GM23338 (cell line): ENCODE results near the gene LRP11. TPM values are rescaled to one million over a fixed set of nuclear protein-coding genes. Genes with fewer than 3 reads are reported as not detected.

Experiments used
- ATAC-seq: fragments of 200-7000 bp; cut with Tn5 transposase; 3 replicates; pipeline ENCODE4 v1.9.1; 2020
- DNase-seq: peaks from one replicate; pipeline ENCODE4 v3.0.0-alpha.2; 2015; ENCODE audit warnings: low spot score
- H2AFZ ChIP-seq: fragments of 200-600 bp; sonication (generic); 2 replicates; pipeline ENCODE4 v1.8.0; 2016; ENCODE audit warnings: antibody characterized with exemption, mild to moderate bottlenecking, moderate library complexity
- H3F3A ChIP-seq: fragments of 200-600 bp; sonication (generic); replicated peaks from 2 replicates; pipeline ENCODE4 v1.8.0; 2017; ENCODE audit warnings: antibody characterized with exemption, mixed run types, low read depth
- H3K27ac ChIP-seq: fragments of 200-600 bp; sonication (generic); 2 replicates; pipeline ENCODE4 v1.6.1; 2016; ENCODE audit warnings: low read depth
- H3K27me3 ChIP-seq: fragments of 200-600 bp; sonication (generic); 2 replicates; pipeline ENCODE4 v1.8.0; 2016; ENCODE audit warnings: mild to moderate bottlenecking, mixed run types, moderate library complexity; ENCODE audit not compliant: insufficient read depth
- H3K36me3 ChIP-seq: fragments of 200-600 bp; sonication (generic); 2 replicates; pipeline ENCODE4 v1.8.0; 2016; ENCODE audit warnings: mild to moderate bottlenecking; ENCODE audit not compliant: insufficient read depth
- H3K4me1 ChIP-seq: fragments of 200-600 bp; sonication (generic); 2 replicates; pipeline ENCODE4 v1.8.0; 2016; ENCODE audit warnings: mild to moderate bottlenecking, moderate library complexity; ENCODE audit not compliant: insufficient read depth
- H3K4me2 ChIP-seq: fragments of 200-600 bp; sonication (generic); 2 replicates; pipeline ENCODE4 v1.7.1; 2017; ENCODE audit warnings: mixed run types
- H3K4me3 ChIP-seq: fragments of 200-600 bp; sonication (generic); 2 replicates; pipeline ENCODE4 v1.6.1; 2016; ENCODE audit warnings: mixed run types
- H3K79me2 ChIP-seq: fragments of 200-600 bp; sonication (generic); replicated peaks from 2 replicates; pipeline ENCODE4 v1.8.0; 2017; ENCODE audit warnings: mild to moderate bottlenecking; ENCODE audit not compliant: insufficient read depth
- H3K9me2 ChIP-seq: fragments of 200-600 bp; sonication (generic); 2 replicates; pipeline ENCODE4 v1.8.0; 2017; ENCODE audit not compliant: insufficient read depth
- H4K20me1 ChIP-seq: fragments of 200-600 bp; sonication (generic); replicated peaks from 2 replicates; pipeline ENCODE4 v1.8.0; 2017; ENCODE audit warnings: mild to moderate bottlenecking; ENCODE audit not compliant: insufficient read depth
- H3K27ac Mint-ChIP-seq: 2 replicates; pipeline ENCODE4 v1.8.0; 2020; ENCODE audit warnings: inconsistent platforms, mild to moderate bottlenecking, moderate library complexity, mixed read lengths
- H3K27me3 Mint-ChIP-seq: 3 replicates; pipeline ENCODE4 v1.8.0; 2022; ENCODE audit warnings: low read depth, mild to moderate bottlenecking, moderate library complexity, mixed read lengths, inconsistent platforms; ENCODE audit not compliant: insufficient read depth, poor library complexity
- H3K36me3 Mint-ChIP-seq: 3 replicates; pipeline ENCODE4 v1.8.0; 2021; ENCODE audit warnings: low read depth, mild to moderate bottlenecking, inconsistent platforms, moderate library complexity, mixed read lengths
- H3K4me1 Mint-ChIP-seq: 3 replicates; pipeline ENCODE4 v1.8.0; 2020; ENCODE audit warnings: mild to moderate bottlenecking, inconsistent platforms, mixed read lengths
- H3K4me3 Mint-ChIP-seq: 3 replicates; pipeline ENCODE4 v1.8.0; 2021; ENCODE audit warnings: moderate library complexity, mild to moderate bottlenecking, inconsistent platforms, mixed read lengths
- H3K9me3 Mint-ChIP-seq: 3 replicates; pipeline ENCODE4 v1.8.0; 2020; ENCODE audit warnings: moderate library complexity, mild to moderate bottlenecking, inconsistent platforms, mixed read lengths
- CREB1 ChIP-seq: fragments of 250-450 bp; sonication (Bioruptor Pico); IDR thresholded peaks from 2 replicates; pipeline ENCODE4 v1.5.0; 2020; ENCODE audit warnings: low read depth, mild to moderate bottlenecking, moderate library complexity
- EZH2 ChIP-seq: fragments of 200-600 bp; sonication (generic); IDR thresholded peaks from one replicate; pipeline ENCODE4 v1.8.0; 2017; ENCODE audit warnings: antibody characterized with exemption, mild to moderate bottlenecking, low read depth; ENCODE audit not compliant: unreplicated experiment
- EZH2phosphoT487 ChIP-seq: fragments of 200-600 bp; sonication (generic); IDR thresholded peaks from one replicate; pipeline ENCODE4 v1.8.1; 2018; ENCODE audit warnings: antibody characterized with exemption; ENCODE audit not compliant: unreplicated experiment
- JUNB ChIP-seq: IDR thresholded peaks from one replicate; pipeline ENCODE4 v1.6.1; 2016; ENCODE audit warnings: antibody characterized with exemption; ENCODE audit not compliant: unreplicated experiment
- NANOG ChIP-seq: IDR thresholded peaks from 2 replicates; pipeline ENCODE4 v1.6.1; 2016; ENCODE audit warnings: antibody characterized with exemption, borderline replicate concordance
- POLR2AphosphoS5 ChIP-seq: IDR thresholded peaks from 2 replicates; pipeline ENCODE4 v1.6.1; 2016; ENCODE audit warnings: antibody characterized with exemption, low read depth
- STAT1 ChIP-seq: IDR thresholded peaks from one replicate; pipeline ENCODE4 v1.6.1; 2016; ENCODE audit warnings: antibody characterized with exemption; ENCODE audit not compliant: unreplicated experiment
- ZNF114 ChIP-seq: fragments of 250-450 bp; sonication (Bioruptor Pico); IDR thresholded peaks from 2 replicates; pipeline ENCODE4 v1.5.0; 2020; ENCODE audit warnings: mild to moderate bottlenecking, moderate library complexity
- ZNF331 ChIP-seq: fragments of 250-450 bp; sonication (Bioruptor Pico); IDR thresholded peaks from 2 replicates; pipeline ENCODE4 v1.5.0; 2020; ENCODE audit warnings: low read depth, mild to moderate bottlenecking, moderate library complexity
- polyA plus RNA-seq: library from polyadenylated mRNA; unstranded; fragments of >200 nt; fragmentation: Nextera tagmentation; extraction: Ambion mirVana; gene quantifications from 2 replicates; pipeline ENCODE4 v1.2.1, GENCODE V29; 2016
- total RNA-seq: library from RNA; depleted of rRNA; stranded (reverse); fragments of >200 nt; shearing (Covaris generic); gene quantifications from 2 replicates; pipeline ENCODE4 v1.2.3, GENCODE V29; 2014
- TF ChIP-seq, protein P1 (sequence below): fragments of 250-450 bp; sonication (Bioruptor Pico); IDR thresholded peaks from 2 replicates; pipeline ENCODE4 v1.5.0; 2020; ENCODE audit warnings: mild to moderate bottlenecking, moderate library complexity
- TF ChIP-seq, protein P2 (sequence below): IDR thresholded peaks from 2 replicates; pipeline ENCODE4 v1.6.1; 2016; ENCODE audit warnings: antibody characterized with exemption
- TF ChIP-seq, protein P3 (sequence below): IDR thresholded peaks from one replicate; pipeline ENCODE4 v1.6.1; 2018; ENCODE audit warnings: antibody characterized with exemption; ENCODE audit not compliant: unreplicated experiment
- TF ChIP-seq, protein P4 (sequence below), 2 experiments: fragments of 200-600 bp in 1 of 2; sonication (generic) in 1 of 2; conservative IDR thresholded peaks; 2 replicates each; pipeline versions ENCODE4 v1.5.1 to v1.6.1; 2016 to 2017; ENCODE audit warnings: antibody characterized with exemption in 2 of 2, low read depth in 2 of 2, mild to moderate bottlenecking in 2 of 2, moderate library complexity in 1 of 2

The LRP11 gene
- total and polyA plus RNA-seq, 2 experiments from 2014 or later: 10.8 to 37.1 TPM

DNA sequence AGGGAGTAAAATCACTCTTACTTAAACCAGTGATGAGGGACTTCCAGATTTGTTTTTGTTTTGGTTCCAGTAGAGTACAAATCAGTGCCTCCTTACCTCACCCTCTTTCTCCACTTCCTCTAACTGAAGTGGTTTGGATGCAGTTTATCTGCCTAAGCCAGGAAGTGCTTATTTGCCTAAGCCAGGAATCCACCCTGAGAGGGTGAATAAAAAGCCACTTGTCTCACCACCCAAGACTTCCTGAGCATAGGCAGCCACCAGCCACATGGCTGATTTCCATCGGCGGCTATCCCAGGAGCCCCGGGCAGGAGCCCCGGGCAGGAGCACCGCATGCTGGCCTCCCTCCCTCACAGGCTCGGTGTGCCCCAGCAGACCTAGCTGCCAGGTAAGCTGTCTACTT lies 12.0 kb downstream of the LRP11 start (continued):
- TF ChIP-seq JUNB: no peak

DNA sequence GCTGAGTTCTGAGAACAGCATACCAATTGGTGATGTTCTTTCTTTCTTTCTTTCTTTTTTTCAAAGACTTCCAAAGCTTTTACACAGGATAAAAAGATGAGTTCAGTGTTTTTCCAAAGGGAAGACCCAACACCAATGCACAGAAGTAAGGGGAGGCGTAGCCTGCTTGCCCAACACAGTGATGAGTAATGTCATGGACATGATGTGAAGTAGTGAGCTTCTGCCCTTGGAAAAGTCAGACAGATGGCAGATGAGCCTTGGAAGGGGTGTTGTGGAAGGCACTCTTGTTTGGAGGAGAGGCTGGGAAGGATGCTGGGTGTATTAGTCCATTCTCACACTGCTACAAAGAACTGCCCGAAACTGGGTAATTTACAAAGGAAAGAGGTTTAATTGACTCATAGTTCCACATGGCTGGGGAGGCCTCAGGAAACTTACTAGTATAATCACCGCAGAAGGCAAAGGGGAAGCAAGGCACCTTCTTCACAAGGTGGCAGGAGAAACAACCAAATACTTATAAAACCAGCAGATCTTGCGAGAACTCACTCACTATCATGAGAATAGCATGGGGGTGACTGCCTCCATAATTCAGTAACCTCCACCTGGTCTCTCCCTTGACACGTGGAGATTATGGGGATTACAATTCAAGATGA lies 12.6 kb downstream of the LRP11 start:
- no peaks in the 10 kb centered on the region for H3K9me3 Mint-ChIP-seq
- ATAC-seq (no peak), DNase-seq (no peak)
- no peak overlapping the region for H3K4me3 Mint-ChIP-seq
- H3K79me2 ChIP-seq: no peaks in the 10 kb centered on the region
- no peaks in the 10 kb centered on the region; the same call in 1 of the 2 replicates for H4K20me1 ChIP-seq
- peak overlapping the region; percentile 26; the same call in 1 of the 2 replicates for H3K27ac Mint-ChIP-seq
- H3K27ac ChIP-seq: no peak overlapping the region
- no peak overlapping the region for H2AFZ ChIP-seq
- peaks cover 14% of the 10 kb centered on the region for H3K4me1 ChIP-seq
- peaks cover 19% of the 10 kb centered on the region for H3K4me1 Mint-ChIP-seq
- H3K4me3 ChIP-seq: no peak overlapping the region
- H3F3A ChIP-seq: no peaks in the 10 kb centered on the region
- no peaks in the 10 kb centered on the region for H3K27me3 Mint-ChIP-seq
- no peaks in the 10 kb centered on the region for H3K36me3 Mint-ChIP-seq
- no peak for TF ChIP-seq EZH2phosphoT487
- TF ChIP-seq ZNF114 (CRISPR knock-in tag): no peak
- no peak for TF ChIP-seq EZH2
- TF ChIP-seq, protein P1, sequence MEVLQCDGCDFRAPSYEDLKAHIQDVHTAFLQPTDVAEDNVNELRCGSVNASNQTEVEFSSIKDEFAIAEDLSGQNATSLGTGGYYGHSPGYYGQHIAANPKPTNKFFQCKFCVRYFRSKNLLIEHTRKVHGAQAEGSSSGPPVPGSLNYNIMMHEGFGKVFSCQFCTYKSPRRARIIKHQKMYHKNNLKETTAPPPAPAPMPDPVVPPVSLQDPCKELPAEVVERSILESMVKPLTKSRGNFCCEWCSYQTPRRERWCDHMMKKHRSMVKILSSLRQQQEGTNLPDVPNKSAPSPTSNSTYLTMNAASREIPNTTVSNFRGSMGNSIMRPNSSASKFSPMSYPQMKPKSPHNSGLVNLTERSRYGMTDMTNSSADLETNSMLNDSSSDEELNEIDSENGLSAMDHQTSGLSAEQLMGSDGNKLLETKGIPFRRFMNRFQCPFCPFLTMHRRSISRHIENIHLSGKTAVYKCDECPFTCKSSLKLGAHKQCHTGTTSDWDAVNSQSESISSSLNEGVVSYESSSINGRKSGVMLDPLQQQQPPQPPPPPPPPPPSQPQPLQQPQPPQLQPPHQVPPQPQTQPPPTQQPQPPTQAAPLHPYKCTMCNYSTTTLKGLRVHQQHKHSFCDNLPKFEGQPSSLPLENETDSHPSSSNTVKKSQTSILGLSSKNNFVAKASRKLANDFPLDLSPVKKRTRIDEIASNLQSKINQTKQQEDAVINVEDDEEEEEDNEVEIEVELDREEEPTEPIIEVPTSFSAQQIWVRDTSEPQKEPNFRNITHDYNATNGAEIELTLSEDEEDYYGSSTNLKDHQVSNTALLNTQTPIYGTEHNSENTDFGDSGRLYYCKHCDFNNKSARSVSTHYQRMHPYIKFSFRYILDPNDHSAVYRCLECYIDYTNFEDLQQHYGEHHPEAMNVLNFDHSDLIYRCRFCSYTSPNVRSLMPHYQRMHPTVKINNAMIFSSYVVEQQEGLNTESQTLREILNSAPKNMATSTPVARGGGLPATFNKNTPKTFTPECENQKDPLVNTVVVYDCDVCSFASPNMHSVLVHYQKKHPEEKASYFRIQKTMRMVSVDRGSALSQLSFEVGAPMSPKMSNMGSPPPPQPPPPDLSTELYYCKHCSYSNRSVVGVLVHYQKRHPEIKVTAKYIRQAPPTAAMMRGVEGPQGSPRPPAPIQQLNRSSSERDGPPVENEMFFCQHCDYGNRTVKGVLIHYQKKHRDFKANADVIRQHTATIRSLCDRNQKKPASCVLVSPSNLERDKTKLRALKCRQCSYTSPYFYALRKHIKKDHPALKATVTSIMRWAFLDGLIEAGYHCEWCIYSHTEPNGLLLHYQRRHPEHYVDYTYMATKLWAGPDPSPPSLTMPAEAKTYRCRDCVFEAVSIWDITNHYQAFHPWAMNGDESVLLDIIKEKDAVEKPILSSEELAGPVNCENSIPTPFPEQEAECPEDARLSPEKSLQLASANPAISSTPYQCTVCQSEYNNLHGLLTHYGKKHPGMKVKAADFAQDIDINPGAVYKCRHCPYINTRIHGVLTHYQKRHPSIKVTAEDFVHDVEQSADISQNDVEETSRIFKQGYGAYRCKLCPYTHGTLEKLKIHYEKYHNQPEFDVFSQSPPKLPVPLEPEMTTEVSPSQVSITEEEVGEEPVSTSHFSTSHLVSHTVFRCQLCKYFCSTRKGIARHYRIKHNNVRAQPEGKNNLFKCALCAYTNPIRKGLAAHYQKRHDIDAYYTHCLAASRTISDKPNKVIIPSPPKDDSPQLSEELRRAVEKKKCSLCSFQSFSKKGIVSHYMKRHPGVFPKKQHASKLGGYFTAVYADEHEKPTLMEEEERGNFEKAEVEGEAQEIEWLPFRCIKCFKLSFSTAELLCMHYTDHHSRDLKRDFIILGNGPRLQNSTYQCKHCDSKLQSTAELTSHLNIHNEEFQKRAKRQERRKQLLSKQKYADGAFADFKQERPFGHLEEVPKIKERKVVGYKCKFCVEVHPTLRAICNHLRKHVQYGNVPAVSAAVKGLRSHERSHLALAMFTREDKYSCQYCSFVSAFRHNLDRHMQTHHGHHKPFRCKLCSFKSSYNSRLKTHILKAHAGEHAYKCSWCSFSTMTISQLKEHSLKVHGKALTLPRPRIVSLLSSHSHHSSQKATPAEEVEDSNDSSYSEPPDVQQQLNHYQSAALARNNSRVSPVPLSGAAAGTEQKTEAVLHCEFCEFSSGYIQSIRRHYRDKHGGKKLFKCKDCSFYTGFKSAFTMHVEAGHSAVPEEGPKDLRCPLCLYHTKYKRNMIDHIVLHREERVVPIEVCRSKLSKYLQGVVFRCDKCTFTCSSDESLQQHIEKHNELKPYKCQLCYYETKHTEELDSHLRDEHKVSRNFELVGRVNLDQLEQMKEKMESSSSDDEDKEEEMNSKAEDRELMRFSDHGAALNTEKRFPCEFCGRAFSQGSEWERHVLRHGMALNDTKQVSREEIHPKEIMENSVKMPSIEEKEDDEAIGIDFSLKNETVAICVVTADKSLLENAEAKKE: no peak
- TF ChIP-seq, protein P2, sequence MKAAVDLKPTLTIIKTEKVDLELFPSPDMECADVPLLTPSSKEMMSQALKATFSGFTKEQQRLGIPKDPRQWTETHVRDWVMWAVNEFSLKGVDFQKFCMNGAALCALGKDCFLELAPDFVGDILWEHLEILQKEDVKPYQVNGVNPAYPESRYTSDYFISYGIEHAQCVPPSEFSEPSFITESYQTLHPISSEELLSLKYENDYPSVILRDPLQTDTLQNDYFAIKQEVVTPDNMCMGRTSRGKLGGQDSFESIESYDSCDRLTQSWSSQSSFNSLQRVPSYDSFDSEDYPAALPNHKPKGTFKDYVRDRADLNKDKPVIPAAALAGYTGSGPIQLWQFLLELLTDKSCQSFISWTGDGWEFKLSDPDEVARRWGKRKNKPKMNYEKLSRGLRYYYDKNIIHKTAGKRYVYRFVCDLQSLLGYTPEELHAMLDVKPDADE: no peak
- TF ChIP-seq CREB1 (CRISPR knock-in tag): no peak
- TF ChIP-seq, protein P3, sequence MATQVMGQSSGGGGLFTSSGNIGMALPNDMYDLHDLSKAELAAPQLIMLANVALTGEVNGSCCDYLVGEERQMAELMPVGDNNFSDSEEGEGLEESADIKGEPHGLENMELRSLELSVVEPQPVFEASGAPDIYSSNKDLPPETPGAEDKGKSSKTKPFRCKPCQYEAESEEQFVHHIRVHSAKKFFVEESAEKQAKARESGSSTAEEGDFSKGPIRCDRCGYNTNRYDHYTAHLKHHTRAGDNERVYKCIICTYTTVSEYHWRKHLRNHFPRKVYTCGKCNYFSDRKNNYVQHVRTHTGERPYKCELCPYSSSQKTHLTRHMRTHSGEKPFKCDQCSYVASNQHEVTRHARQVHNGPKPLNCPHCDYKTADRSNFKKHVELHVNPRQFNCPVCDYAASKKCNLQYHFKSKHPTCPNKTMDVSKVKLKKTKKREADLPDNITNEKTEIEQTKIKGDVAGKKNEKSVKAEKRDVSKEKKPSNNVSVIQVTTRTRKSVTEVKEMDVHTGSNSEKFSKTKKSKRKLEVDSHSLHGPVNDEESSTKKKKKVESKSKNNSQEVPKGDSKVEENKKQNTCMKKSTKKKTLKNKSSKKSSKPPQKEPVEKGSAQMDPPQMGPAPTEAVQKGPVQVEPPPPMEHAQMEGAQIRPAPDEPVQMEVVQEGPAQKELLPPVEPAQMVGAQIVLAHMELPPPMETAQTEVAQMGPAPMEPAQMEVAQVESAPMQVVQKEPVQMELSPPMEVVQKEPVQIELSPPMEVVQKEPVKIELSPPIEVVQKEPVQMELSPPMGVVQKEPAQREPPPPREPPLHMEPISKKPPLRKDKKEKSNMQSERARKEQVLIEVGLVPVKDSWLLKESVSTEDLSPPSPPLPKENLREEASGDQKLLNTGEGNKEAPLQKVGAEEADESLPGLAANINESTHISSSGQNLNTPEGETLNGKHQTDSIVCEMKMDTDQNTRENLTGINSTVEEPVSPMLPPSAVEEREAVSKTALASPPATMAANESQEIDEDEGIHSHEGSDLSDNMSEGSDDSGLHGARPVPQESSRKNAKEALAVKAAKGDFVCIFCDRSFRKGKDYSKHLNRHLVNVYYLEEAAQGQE: no peak
- no peak for TF ChIP-seq JUNB
- no peak for TF ChIP-seq NANOG
- TF ChIP-seq ZNF331 (CRISPR knock-in tag): no peak
- TF ChIP-seq, protein P4, sequence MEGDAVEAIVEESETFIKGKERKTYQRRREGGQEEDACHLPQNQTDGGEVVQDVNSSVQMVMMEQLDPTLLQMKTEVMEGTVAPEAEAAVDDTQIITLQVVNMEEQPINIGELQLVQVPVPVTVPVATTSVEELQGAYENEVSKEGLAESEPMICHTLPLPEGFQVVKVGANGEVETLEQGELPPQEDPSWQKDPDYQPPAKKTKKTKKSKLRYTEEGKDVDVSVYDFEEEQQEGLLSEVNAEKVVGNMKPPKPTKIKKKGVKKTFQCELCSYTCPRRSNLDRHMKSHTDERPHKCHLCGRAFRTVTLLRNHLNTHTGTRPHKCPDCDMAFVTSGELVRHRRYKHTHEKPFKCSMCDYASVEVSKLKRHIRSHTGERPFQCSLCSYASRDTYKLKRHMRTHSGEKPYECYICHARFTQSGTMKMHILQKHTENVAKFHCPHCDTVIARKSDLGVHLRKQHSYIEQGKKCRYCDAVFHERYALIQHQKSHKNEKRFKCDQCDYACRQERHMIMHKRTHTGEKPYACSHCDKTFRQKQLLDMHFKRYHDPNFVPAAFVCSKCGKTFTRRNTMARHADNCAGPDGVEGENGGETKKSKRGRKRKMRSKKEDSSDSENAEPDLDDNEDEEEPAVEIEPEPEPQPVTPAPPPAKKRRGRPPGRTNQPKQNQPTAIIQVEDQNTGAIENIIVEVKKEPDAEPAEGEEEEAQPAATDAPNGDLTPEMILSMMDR (conservative IDR thresholded peaks at IDR 0.05; ENCODE audit: low read depth in 2 of 2): no peak
- no peak for TF ChIP-seq STAT1
- TF ChIP-seq POLR2AphosphoS5: no peak
- no peaks in the 10 kb centered on the region for H3K9me2 ChIP-seq
- no peak overlapping the region for H3K4me2 ChIP-seq
- no peaks in the 10 kb centered on the region for H3K36me3 ChIP-seq
- no peaks in the 10 kb centered on the region for H3K27me3 ChIP-seq
